Activated naive CD8-positive, alpha-beta T cell treated with anti-CD3 and anti-CD28 coated beads for 36 hours (primary cell): ENCODE measurements around the gene TJP3. TPM values are rescaled to one million over a fixed set of nuclear protein-coding genes. Genes with fewer than 3 reads are reported as not detected.
"Not testable (repeated sequence)": the region's sequence is repeated elsewhere in the genome, so short reads cannot be mapped to it uniquely, and the experiment has no call there.

ENCODE experiments used
- DNase-seq: peaks from one replicate; pipeline ENCODE4 v3.0.0; 2021
- H3K27ac Mint-ChIP-seq: one replicate; pipeline ENCODE4 v1.8.0; 2022; ENCODE audit warnings: mild to moderate bottlenecking, moderate library complexity, mixed read lengths
- H3K27me3 Mint-ChIP-seq: one replicate; pipeline ENCODE4 v1.8.0; 2022; ENCODE audit warnings: mild to moderate bottlenecking, mixed read lengths
- H3K36me3 Mint-ChIP-seq: one replicate; pipeline ENCODE4 v1.8.0; 2021; ENCODE audit warnings: mild to moderate bottlenecking, mixed read lengths
- H3K4me1 Mint-ChIP-seq: one replicate; pipeline ENCODE4 v1.8.0; 2021; ENCODE audit warnings: mixed read lengths
- H3K4me3 Mint-ChIP-seq: one replicate; pipeline ENCODE4 v1.8.0; 2022; ENCODE audit warnings: mild to moderate bottlenecking, moderate library complexity, mixed read lengths
- H3K9me3 Mint-ChIP-seq: one replicate; pipeline ENCODE4 v1.8.0; 2022; ENCODE audit warnings: mixed read lengths
- total RNA-seq, 2 experiments: library from RNA; stranded (reverse); gene quantifications; one replicate each; pipeline ENCODE4 v1.2.3, GENCODE V29; 2021

Gene TJP3
- under 1 TPM; 0.24 to 0.39 TPM for total RNA-seq

GRCh38 chr19:3708207-3708931 lies at the start of gene TJP3:
TSS of gene TJP3 (plus strand) at chr19:3708384. CDS start at chr19:3728433, 20,049 bp downstream.
- Mint-ChIP-seq H3K36me3 (no peaks in the 10 kb centered on the region), H3K4me1 (peaks cover 5% of the 10 kb centered on the region), H3K9me3 (no peaks in the 10 kb centered on the region), H3K27me3 (peaks cover 27% of the 10 kb centered on the region), H3K4me3 (no peak within 1 kb of the TSS), H3K27ac (no peak within 1 kb of the TSS)
- DNase-seq: no peak

GRCh38 chr19:3658870-3659745 lies 49.1 kb upstream of the TJP3 start:
- Mint-ChIP-seq H3K9me3 (no peaks in the 10 kb centered on the region), H3K4me1 (no peaks in the 10 kb centered on the region), H3K36me3 (peaks cover 13% of the 10 kb centered on the region), H3K27ac (no peak overlapping the region), H3K27me3 (no peaks in the 10 kb centered on the region), H3K4me3 (no peak overlapping the region)
- DNase-seq: no peak

- no peak overlapping the region for H3K27ac Mint-ChIP-seq
- no peaks in the 10 kb centered on the region for H3K4me1 Mint-ChIP-seq
- no peak for DNase-seq
- no peaks in the 10 kb centered on the region for H3K27me3 Mint-ChIP-seq
- no peaks in the 10 kb centered on the region for H3K9me3 Mint-ChIP-seq
- no peak overlapping the region for H3K4me3 Mint-ChIP-seq
- H3K36me3 Mint-ChIP-seq: peaks cover 13% of the 10 kb centered on the region
These were observed 48.5 kb upstream of the TJP3 start for GRCh38 chr19:3659746-3660112.

- H3K27ac Mint-ChIP-seq: no peak overlapping the region
These were observed 47.5 kb upstream of the TJP3 start for GRCh38 chr19:3660493-3661219.

GRCh38 chr19:3661284-3662238 lies 46.6 kb upstream of the TJP3 start:
- peaks cover 2% of the 10 kb centered on the region for H3K4me1 Mint-ChIP-seq
- no peaks in the 10 kb centered on the region for H3K9me3 Mint-ChIP-seq
- DNase-seq: no peak
- H3K4me3 Mint-ChIP-seq: no peak overlapping the region
- H3K27me3 Mint-ChIP-seq: no peaks in the 10 kb centered on the region
- no peak overlapping the region for H3K27ac Mint-ChIP-seq
- H3K36me3 Mint-ChIP-seq: peaks cover 13% of the 10 kb centered on the region

More at GRCh38 chr19:3660493-3661219, 47.5 kb upstream of the TJP3 start:
- no peaks in the 10 kb centered on the region for H3K4me1 Mint-ChIP-seq
- peaks cover 13% of the 10 kb centered on the region for H3K36me3 Mint-ChIP-seq
- no peaks in the 10 kb centered on the region for H3K9me3 Mint-ChIP-seq
- DNase-seq: no peak
- H3K4me3 Mint-ChIP-seq: no peak overlapping the region
- H3K27me3 Mint-ChIP-seq: no peaks in the 10 kb centered on the region

GRCh38 chr19:3663838-3664237 lies 44.3 kb upstream of the TJP3 start:
- Mint-ChIP-seq H3K4me3 (no peak overlapping the region), H3K4me1 (peaks cover 7% of the 10 kb centered on the region), H3K27ac (no peak overlapping the region), H3K9me3 (no peaks in the 10 kb centered on the region), H3K27me3 (no peaks in the 10 kb centered on the region), H3K36me3 (peaks cover 5% of the 10 kb centered on the region)
- no peak for DNase-seq

- no peak for DNase-seq
- peaks cover 10% of the 10 kb centered on the region for H3K4me1 Mint-ChIP-seq
- peaks cover 5% of the 10 kb centered on the region for H3K36me3 Mint-ChIP-seq
- H3K4me3 Mint-ChIP-seq: no peak overlapping the region
- H3K9me3 Mint-ChIP-seq: no peaks in the 10 kb centered on the region
- H3K27ac Mint-ChIP-seq: no peak overlapping the region
- no peaks in the 10 kb centered on the region for H3K27me3 Mint-ChIP-seq
These were observed 43.1 kb upstream of the TJP3 start for GRCh38 chr19:3664879-3665642.

- Mint-ChIP-seq H3K4me3 (no peak overlapping the region), H3K36me3 (peaks cover 5% of the 10 kb centered on the region), H3K9me3 (no peaks in the 10 kb centered on the region), H3K4me1 (peaks cover 15% of the 10 kb centered on the region), H3K27me3 (no peaks in the 10 kb centered on the region), H3K27ac (no peak overlapping the region)
- peak; percentile 70 for DNase-seq
These were observed 42.3 kb upstream of the TJP3 start for GRCh38 chr19:3665681-3666544.

GRCh38 chr19:3666545-3666856 lies 41.7 kb upstream of the TJP3 start:
- H3K27me3 Mint-ChIP-seq, H3K9me3 Mint-ChIP-seq, H3K4me3 Mint-ChIP-seq, DNase-seq, H3K36me3 Mint-ChIP-seq, H3K27ac Mint-ChIP-seq: not testable (repeated sequence)
- H3K4me1 Mint-ChIP-seq: peaks cover 20% of the 10 kb centered on the region

- Mint-ChIP-seq H3K36me3 (no peaks in the 10 kb centered on the region), H3K4me1 (peaks cover 24% of the 10 kb centered on the region), H3K9me3 (no peaks in the 10 kb centered on the region), H3K27ac (no peak overlapping the region), H3K27me3 (no peaks in the 10 kb centered on the region), H3K4me3 (no peak overlapping the region)
- DNase-seq: no peak
These were observed 41.0 kb upstream of the TJP3 start for GRCh38 chr19:3667037-3667638.

- DNase-seq: no peak
- Mint-ChIP-seq H3K4me3 (no peak overlapping the region), H3K9me3 (no peaks in the 10 kb centered on the region), H3K27me3 (no peaks in the 10 kb centered on the region), H3K27ac (no peak overlapping the region), H3K4me1 (peaks cover 27% of the 10 kb centered on the region), H3K36me3 (no peaks in the 10 kb centered on the region)
These were observed 40.4 kb upstream of the TJP3 start for GRCh38 chr19:3667766-3668165.

- no peaks in the 10 kb centered on the region for H3K27me3 Mint-ChIP-seq
- no peak for DNase-seq
- H3K9me3 Mint-ChIP-seq: no peaks in the 10 kb centered on the region
- H3K4me1 Mint-ChIP-seq: peaks cover 27% of the 10 kb centered on the region
- H3K4me3 Mint-ChIP-seq: no peak overlapping the region
- H3K36me3 Mint-ChIP-seq: no peaks in the 10 kb centered on the region
- H3K27ac Mint-ChIP-seq: no peak overlapping the region
These were observed 39.7 kb upstream of the TJP3 start for GRCh38 chr19:3668331-3669081.
